Measurements from ENCODE around the gene ETV3L. TPM values are rescaled to one million over a fixed set of nuclear protein-coding genes. Genes with fewer than 3 reads are reported as not detected.

ETV3L gene
- total and polyA plus RNA-seq, 4 donors, result 0.10 to 0.17 (median 0.11) TPM; not detected in 1

DNA sequence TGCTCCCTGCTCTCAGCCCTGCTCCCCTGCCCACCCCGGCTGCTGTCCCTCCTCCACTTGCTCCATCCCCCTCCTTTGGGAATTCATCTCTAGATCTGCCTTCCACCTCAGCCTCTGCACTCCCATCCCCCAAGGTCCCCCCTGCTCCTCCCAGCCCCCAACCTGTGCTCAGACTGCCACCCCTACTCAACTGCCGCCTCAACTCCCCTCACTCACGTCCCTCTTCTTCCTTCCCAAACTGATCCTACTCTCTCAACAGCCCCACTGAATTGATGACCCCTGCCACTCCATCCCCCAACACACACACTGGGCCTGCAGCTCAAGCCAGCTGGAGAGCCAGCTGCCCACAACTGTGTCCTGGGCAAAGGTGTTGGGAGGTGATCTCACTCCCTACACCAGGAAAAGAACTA lies 15.8 kb upstream of the ETV3L start:
- Histone ChIP-seq H3K36me3 (ENCODE audit: control insufficient read depth, insufficient read depth, low read length) (peaks cover 6% of the 10 kb centered on the region), H3K9me3 (ENCODE audit: control insufficient read depth, insufficient read depth, low read length) (no peaks in the 10 kb centered on the region), H3K27me3 (ENCODE audit: control insufficient read depth, insufficient read depth, low read length) (peaks cover 9% of the 10 kb centered on the region), H3K4me1 (ENCODE audit: control insufficient read depth, insufficient read depth, low read length) (peaks cover 8% of the 10 kb centered on the region), H3K4me3 (ENCODE audit: low read depth, low read length) (no peak overlapping the region), H3K27ac (ENCODE audit: low read depth, low read length) (no peak overlapping the region)
- no peak for DNase-seq (ENCODE audit: low read depth in 4 of 6, low spot score in 6 of 6)
- 40% methylated on average over 3 of the region's 3 CpGs for WGBS (ENCODE audit: insufficient coverage)

DNA sequence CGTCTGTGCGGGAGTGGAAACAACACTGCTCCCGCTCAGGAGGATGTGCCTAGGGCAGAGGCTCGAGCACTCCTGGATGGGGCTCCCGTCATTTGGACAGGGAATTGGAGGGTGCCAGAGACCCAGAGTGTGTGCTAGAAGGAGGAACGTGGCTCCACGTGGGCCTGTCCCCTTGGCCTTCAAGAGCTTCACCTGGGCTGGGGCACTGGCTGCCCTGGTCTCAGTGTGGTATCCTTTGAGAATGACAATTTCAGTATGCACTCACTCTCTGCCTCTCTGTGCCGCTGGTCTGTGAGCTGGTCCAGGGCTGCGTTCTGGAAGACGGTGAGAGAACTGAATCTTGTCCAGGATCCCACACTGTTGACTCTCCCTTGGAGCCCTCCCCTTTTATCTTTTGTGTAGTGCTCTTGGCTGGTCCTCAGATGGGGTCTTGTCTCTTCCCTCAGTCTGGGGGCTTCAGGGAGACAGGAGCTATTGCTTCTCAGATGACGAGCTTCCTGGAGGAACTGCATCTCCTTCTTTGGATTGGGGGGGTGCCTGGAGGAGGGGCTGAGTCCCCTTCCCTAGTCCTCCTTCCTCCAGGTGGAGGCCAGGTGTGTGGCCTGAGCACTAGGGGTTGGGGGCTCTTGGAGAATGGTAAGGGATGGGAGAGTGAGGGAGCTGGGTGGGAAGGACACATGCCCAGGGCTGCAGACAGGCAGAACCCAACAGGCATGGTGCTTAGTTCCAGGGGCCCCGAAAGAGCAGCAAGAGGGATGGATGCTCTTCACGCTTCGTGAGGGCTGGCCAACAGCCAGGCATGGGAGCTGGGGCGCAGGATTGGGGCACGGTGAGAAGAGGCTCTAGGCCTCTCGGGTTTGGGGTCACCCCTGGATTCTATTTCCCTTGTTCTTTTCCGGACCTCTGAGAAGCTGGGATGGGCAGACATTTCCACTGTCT lies 14.8 kb upstream of the ETV3L start:
- Histone ChIP-seq H3K27me3 (ENCODE audit: control insufficient read depth, insufficient read depth, low read length) (peaks cover 9% of the 10 kb centered on the region), H3K4me1 (ENCODE audit: control insufficient read depth, insufficient read depth, low read length) (peaks cover 8% of the 10 kb centered on the region), H3K4me3 (ENCODE audit: low read depth, low read length) (no peak overlapping the region), H3K27ac (ENCODE audit: low read depth, low read length) (no peak overlapping the region), H3K9me3 (ENCODE audit: control insufficient read depth, insufficient read depth, low read length) (no peaks in the 10 kb centered on the region), H3K36me3 (ENCODE audit: control insufficient read depth, insufficient read depth, low read length) (peaks cover 6% of the 10 kb centered on the region)
- 83% methylated on average over 15 of the region's 18 CpGs for WGBS (ENCODE audit: insufficient coverage)
- DNase-seq (ENCODE audit: low read depth in 4 of 6, low spot score in 6 of 6), result no peak

DNA sequence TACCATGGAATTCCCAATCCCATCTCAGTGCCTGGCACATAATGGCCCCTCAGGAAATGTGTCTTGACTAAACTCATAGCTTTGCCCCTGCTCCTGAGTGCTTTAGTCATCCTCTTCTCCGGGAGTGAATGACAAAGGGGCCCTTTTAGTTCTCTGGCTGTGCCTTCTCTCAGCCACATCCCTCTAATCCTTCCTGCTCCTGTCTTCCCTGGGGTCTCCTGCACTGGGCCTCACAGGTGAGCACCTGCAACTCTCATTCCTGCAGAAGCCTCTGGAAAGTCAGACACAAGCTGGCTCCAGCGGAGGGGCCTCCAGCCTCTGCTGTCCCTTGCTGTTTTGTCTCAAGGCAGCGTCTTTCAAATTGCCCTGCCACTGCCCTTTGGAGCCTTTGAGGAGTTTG lies 14.0 kb upstream of the ETV3L start:
- WGBS (ENCODE audit: insufficient coverage), result 62% methylated on average over 2 of the region's 3 CpGs
- DNase-seq (ENCODE audit: low read depth in 4 of 6, low spot score in 6 of 6), result no peak
- no peaks in the 10 kb centered on the region for H3K9me3 ChIP-seq (ENCODE audit: control insufficient read depth, insufficient read depth, low read length)
- no peak overlapping the region for H3K27ac ChIP-seq (ENCODE audit: low read depth, low read length)
- H3K27me3 ChIP-seq (ENCODE audit: control insufficient read depth, insufficient read depth, low read length), result peaks cover 13% of the 10 kb centered on the region
- H3K4me1 ChIP-seq (ENCODE audit: control insufficient read depth, insufficient read depth, low read length), result peaks cover 8% of the 10 kb centered on the region
- H3K4me3 ChIP-seq (ENCODE audit: low read depth, low read length), result no peak overlapping the region
- peaks cover under 1% of the 10 kb centered on the region for H3K36me3 ChIP-seq (ENCODE audit: control insufficient read depth, insufficient read depth, low read length)

DNA sequence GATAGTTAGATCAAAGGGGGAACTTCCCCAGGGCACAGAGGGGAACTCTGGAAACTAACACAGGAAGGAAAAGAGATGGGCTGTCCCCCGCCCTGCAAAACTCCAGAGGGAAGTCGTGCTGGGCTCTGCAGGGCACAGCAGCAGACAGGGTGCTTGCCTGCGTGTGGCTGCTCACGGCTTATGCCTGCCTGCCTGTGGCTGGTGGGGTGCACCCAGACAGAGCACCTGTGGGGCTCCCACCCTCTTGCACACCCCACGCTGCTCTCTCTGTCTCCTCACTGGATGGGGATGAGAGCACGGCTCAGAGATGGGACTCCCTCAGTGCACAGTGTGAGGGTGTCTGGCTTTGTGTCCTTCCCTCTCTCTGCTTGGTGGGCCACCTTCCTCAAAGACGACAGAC lies 13.5 kb upstream of the ETV3L start:
- H3K4me3 ChIP-seq (ENCODE audit: low read depth, low read length), result no peak overlapping the region
- H3K4me1 ChIP-seq (ENCODE audit: control insufficient read depth, insufficient read depth, low read length), result peaks cover 8% of the 10 kb centered on the region
- H3K36me3 ChIP-seq (ENCODE audit: control insufficient read depth, insufficient read depth, low read length), result no peaks in the 10 kb centered on the region
- WGBS (ENCODE audit: insufficient coverage), result 73% methylated on average over 4 of the region's 7 CpGs
- DNase-seq (ENCODE audit: low read depth in 4 of 6, low spot score in 6 of 6), result no peak
- peaks cover 14% of the 10 kb centered on the region for H3K27me3 ChIP-seq (ENCODE audit: control insufficient read depth, insufficient read depth, low read length)
- H3K27ac ChIP-seq (ENCODE audit: low read depth, low read length), result no peak overlapping the region
- H3K9me3 ChIP-seq (ENCODE audit: control insufficient read depth, insufficient read depth, low read length), result no peaks in the 10 kb centered on the region

DNA sequence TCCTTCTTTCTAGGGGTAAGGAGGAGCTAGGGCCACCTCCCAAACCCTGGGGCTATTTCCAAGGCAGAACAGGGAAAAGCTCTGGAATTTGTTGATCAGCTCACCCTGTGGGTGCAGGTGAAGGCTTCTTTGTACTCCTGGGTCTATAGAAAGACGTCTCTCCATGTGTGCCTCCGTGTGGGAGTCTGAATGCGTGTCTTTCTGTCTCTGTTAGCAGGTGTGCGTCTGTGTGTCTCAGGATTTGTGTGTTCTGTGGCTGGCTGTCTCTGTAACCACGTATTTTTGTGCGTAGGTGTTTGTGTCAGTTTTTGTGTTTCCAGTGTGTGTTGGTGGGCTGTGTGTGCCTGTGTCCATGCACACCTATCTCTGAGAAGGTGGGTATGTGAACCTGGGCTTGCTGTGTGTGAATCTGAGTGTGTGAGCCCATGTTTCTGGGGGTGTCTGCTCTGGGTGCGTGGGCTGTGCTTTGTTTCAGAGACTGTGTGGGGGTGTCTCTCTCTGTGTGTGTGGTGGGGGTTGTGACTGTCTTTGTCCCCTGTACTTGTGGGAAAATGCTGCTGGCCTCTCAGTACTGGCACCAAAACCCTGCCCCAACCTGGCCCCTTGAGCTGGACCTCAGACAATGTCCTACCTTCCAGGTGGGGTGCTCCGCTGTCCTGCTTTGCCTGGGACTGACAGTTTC lies 12.7 kb upstream of the ETV3L start:
- Histone ChIP-seq H3K27me3 (ENCODE audit: control insufficient read depth, insufficient read depth, low read length) (peaks cover 21% of the 10 kb centered on the region), H3K4me3 (ENCODE audit: low read depth, low read length) (no peak overlapping the region), H3K9me3 (ENCODE audit: control insufficient read depth, insufficient read depth, low read length) (no peaks in the 10 kb centered on the region), H3K27ac (ENCODE audit: low read depth, low read length) (no peak overlapping the region), H3K4me1 (ENCODE audit: control insufficient read depth, insufficient read depth, low read length) (peaks cover 12% of the 10 kb centered on the region), H3K36me3 (ENCODE audit: control insufficient read depth, insufficient read depth, low read length) (no peaks in the 10 kb centered on the region)
- 67% methylated on average over 8 of the region's 8 CpGs for WGBS (ENCODE audit: insufficient coverage)
- no peak for DNase-seq (ENCODE audit: low read depth in 4 of 6, low spot score in 6 of 6)

DNA sequence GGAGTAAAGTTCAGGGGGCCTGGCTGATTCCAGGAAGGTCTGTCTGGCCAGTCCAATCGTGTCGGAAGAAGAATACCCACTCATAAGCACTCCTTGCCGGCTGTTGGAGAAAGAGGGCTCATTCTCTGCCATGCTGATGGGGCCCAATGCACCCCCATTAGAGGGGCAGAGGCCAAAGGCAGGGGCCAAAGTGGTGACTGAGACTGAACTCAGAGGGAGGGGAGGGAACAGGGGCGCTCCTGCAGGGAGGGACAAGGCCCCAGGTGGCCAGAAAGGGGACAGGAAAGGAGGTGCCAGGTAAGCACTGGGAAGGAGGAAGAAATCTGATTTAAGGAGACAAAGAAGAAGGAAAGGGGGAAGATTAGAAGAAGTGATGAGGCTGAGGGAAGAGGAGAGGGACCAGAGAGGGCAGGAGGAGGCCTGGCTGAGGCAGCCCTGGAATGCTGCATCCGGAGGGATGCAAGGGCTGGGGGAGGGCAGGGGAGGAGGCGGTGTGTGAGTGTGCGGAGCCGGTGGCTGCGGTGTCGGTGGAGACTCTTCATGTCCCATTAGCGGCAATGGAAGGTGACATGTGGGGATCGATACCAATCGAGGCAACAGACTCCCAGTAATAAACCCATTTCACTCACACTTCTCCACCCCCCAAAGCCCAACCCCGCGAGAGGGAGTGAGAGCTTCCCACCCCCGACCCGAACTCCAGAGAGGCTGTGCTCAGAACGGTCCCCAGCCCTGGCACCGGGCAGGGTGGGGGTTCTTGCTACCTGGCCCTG lies 12.0 kb upstream of the ETV3L start:
- Histone ChIP-seq H3K4me1 (ENCODE audit: control insufficient read depth, insufficient read depth, low read length) (peaks cover 12% of the 10 kb centered on the region), H3K27me3 (ENCODE audit: control insufficient read depth, insufficient read depth, low read length) (peaks cover 26% of the 10 kb centered on the region), H3K4me3 (ENCODE audit: low read depth, low read length) (no peak overlapping the region), H3K9me3 (ENCODE audit: control insufficient read depth, insufficient read depth, low read length) (no peaks in the 10 kb centered on the region), H3K27ac (ENCODE audit: low read depth, low read length) (no peak overlapping the region), H3K36me3 (ENCODE audit: control insufficient read depth, insufficient read depth, low read length) (no peaks in the 10 kb centered on the region)
- DNase-seq (ENCODE audit: low read depth in 4 of 6, low spot score in 6 of 6), result no peak
- 49% methylated on average over 8 of the region's 19 CpGs for WGBS (ENCODE audit: insufficient coverage)

DNA sequence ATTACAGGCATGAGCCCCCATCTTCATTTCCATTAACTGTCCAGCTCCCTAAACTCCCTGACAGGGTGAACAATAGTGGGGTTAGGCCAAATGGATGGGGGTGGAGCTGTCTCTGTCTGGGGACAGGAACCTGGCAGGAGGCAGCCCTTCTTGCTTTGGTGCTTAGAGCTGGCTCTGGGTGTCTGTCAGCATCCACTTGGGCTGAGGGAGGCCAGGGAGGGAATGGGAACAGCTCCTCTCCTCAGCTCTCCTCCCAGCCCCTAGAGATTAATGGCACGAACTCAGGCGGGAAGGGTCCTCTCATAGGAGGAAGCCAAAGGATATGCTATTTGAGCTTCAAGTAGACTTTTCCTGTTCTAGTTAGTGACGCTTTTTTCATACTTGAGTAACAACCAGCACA lies 11.1 kb upstream of the ETV3L start:
- H3K36me3 ChIP-seq (ENCODE audit: control insufficient read depth, insufficient read depth, low read length), result no peaks in the 10 kb centered on the region
- peaks cover 26% of the 10 kb centered on the region for H3K27me3 ChIP-seq (ENCODE audit: control insufficient read depth, insufficient read depth, low read length)
- H3K4me3 ChIP-seq (ENCODE audit: low read depth, low read length), result no peak overlapping the region
- DNase-seq (ENCODE audit: low read depth in 4 of 6, low spot score in 6 of 6), result no peak
- no CpG with 5 or more reads among the region's 3 CpGs for WGBS (ENCODE audit: insufficient coverage)
- H3K9me3 ChIP-seq (ENCODE audit: control insufficient read depth, insufficient read depth, low read length), result no peaks in the 10 kb centered on the region
- H3K27ac ChIP-seq (ENCODE audit: low read depth, low read length), result no peak overlapping the region
- peaks cover 12% of the 10 kb centered on the region for H3K4me1 ChIP-seq (ENCODE audit: control insufficient read depth, insufficient read depth, low read length)

DNA sequence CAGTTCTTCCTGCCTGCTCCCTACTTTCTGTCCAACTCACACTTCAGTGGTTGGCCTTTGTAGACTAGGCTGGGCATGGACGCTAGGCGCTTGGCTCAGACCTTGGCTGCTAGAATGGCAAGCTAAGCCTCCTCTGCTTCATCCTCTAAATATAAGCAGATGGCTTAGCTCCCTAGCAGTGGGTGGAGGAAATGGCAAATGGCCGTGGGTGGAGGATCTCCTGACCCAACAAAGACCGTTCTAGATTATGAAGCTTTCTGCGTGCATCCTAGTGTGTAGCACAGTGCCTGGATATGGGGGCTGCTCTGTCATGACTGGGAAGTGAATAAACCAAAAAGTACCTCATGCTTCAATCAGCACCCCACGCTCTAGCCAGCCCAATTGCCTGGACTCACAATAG lies 10.4 kb upstream of the ETV3L start:
- H3K9me3 ChIP-seq (ENCODE audit: control insufficient read depth, insufficient read depth, low read length), result no peaks in the 10 kb centered on the region
- no peaks in the 10 kb centered on the region for H3K36me3 ChIP-seq (ENCODE audit: control insufficient read depth, insufficient read depth, low read length)
- no peak overlapping the region for H3K27ac ChIP-seq (ENCODE audit: low read depth, low read length)
- 74% methylated on average over 5 of the region's 6 CpGs for WGBS (ENCODE audit: insufficient coverage)
- no peak overlapping the region for H3K4me3 ChIP-seq (ENCODE audit: low read depth, low read length)
- DNase-seq (ENCODE audit: low read depth in 4 of 6, low spot score in 6 of 6), result no peak
- peaks cover 26% of the 10 kb centered on the region for H3K27me3 ChIP-seq (ENCODE audit: control insufficient read depth, insufficient read depth, low read length)
- H3K4me1 ChIP-seq (ENCODE audit: control insufficient read depth, insufficient read depth, low read length), result peaks cover 16% of the 10 kb centered on the region

DNA sequence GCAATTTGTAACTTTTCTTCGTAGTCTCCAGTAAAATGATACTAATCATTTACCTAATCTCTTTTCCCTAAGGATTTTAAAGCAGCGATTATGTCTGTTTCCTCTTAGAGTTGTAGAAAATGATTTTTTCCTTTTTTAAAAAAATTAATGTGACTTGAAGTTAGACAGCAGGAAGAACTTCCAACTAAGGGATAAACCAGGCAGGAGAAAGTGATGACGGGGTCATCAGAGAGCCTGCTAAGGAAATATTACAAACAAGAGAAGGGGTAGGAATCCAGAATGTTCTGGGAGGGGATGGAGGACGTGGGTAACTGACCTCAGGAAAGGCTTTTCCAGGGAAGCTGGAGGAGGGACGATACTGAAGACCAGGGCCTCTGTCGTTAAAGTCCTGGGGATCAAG lies 8.8 kb upstream of the ETV3L start:
- Histone ChIP-seq H3K9me3 (ENCODE audit: control insufficient read depth, insufficient read depth, low read length) (no peaks in the 10 kb centered on the region), H3K4me3 (ENCODE audit: low read depth, low read length) (no peak overlapping the region), H3K27me3 (ENCODE audit: control insufficient read depth, insufficient read depth, low read length) (peaks cover 26% of the 10 kb centered on the region), H3K4me1 (ENCODE audit: control insufficient read depth, insufficient read depth, low read length) (peaks cover 17% of the 10 kb centered on the region), H3K36me3 (ENCODE audit: control insufficient read depth, insufficient read depth, low read length) (no peaks in the 10 kb centered on the region), H3K27ac (ENCODE audit: low read depth, low read length) (no peak overlapping the region)
- no peak for DNase-seq (ENCODE audit: low read depth in 4 of 6, low spot score in 6 of 6)
- WGBS (ENCODE audit: insufficient coverage), result 86% methylated on average over 1 of the region's 6 CpGs

Data from spinal cord (tissue), 10 donors.